Adrenal gland (tissue), 12 donors: ENCODE data around the gene FGFRL1. TPM values are rescaled to one million over a fixed set of nuclear protein-coding genes. Genes with fewer than 3 reads are reported as not detected.

Experiments
- DNase-seq, 7 donors: peaks; one replicate each; pipeline ENCODE4 v3.0.0-alpha.2; 2019 to 2020
- H3K27ac ChIP-seq, 5 donors: fragments of 200-600 bp; sonication (generic) in 4 of 5; 1 replicate in 3 of 5; 2 replicates in 2 of 5; pipeline versions ENCODE4 v1.5.1 to v1.8.0; 2016 to 2020; ENCODE audit warnings: mild to moderate bottlenecking in 1 of 5
- H3K27me3 ChIP-seq: fragments of 200-600 bp; 2 replicates; pipeline ENCODE4 v1.8.0; 2021
- H3K36me3 ChIP-seq, 2 donors: fragments of 200-600 bp; replicated peaks in 1 of 2; 1 replicate in 1 of 2; 2 replicates in 1 of 2; pipeline versions ENCODE4 v1.5.1 to v1.8.0; 2018 to 2022
- H3K4me1 ChIP-seq, 2 donors: fragments of 200-600 bp; replicated peaks in 1 of 2; 1 replicate in 1 of 2; 2 replicates in 1 of 2; pipeline versions ENCODE4 v1.5.1 to v1.8.0; 2018 to 2021
- H3K4me3 ChIP-seq, 4 donors: fragments of 200-600 bp; sonication (generic) in 3 of 4; one replicate each; pipeline ENCODE4 v1.5.1; 2016 to 2018
- H3K9me3 ChIP-seq, 3 donors: fragments of 200-600 bp; sonication (generic) in 1 of 3; replicated peaks in 1 of 3; 1 replicate in 2 of 3; 2 replicates in 1 of 3; pipeline versions ENCODE4 v1.5.1 to v1.8.0; 2016 to 2021
- POLR2A ChIP-seq, 2 donors: fragments of 450-650 bp; IDR thresholded peaks; one replicate each; pipeline ENCODE4 v1.6.1; 2017; ENCODE audit warnings: antibody characterized with exemption in 2 of 2, mild to moderate bottlenecking in 2 of 2, moderate library complexity in 1 of 2
- WGBS, 4 donors: extraction: QIAGEN DNeasy Blood & Tissue Kit in 2 of 4; methylation state at CpG; one replicate each; pipeline versions ENCODE4 v1.1.5 to v1.1.7; 2013 to 2017; 5-methylcytosine and 5-hydroxymethylcytosine counted together
- intact Hi-C, 2 donors: fragments of 100-400 bp; cut with DNase I; formaldehyde crosslinking; loops; one replicate each; pipeline versions ENCODE4 v1.14.1 to v1.15.0; 2022 to 2023
- polyA plus RNA-seq, 3 donors: library from polyadenylated mRNA; stranded (reverse); fragments of 200-250 nt in 2 of 3; fragments of 350-450 nt in 1 of 3; fragmentation: Illumina TruSeq in 1 of 3; extraction: RNeasy Lipid Tissue Mini Kit (QIAGEN cat#74804) in 1 of 3; gene quantifications; one replicate each; pipeline ENCODE4 v1.2.3, GENCODE V29; 2013 to 2014
- total RNA-seq, 9 donors: library from RNA; depleted of rRNA in 4 of 9; stranded (reverse); fragments of >200 nt in 4 of 9; fragments of 120-200 nt in 1 of 9; fragmentation: NEBNext Ultra II Directional in 1 of 9; extraction: Animal tissue kit (Norgen Biotek cat#: 25700) in 1 of 9; gene quantifications; one replicate each; pipeline versions ENCODE4 v1.1.0 to v1.2.4, GENCODE V29; 2013 to 2023
- TF ChIP-seq, protein P1 (sequence below), 6 experiments: fragments of 450-650 bp in 4 of 6; fragments of 200-600 bp in 2 of 6; sonication (generic) in 1 of 6; IDR thresholded peaks; 1 replicate in 5 of 6; 2 replicates in 1 of 6; pipeline versions ENCODE4 v1.5.1 to v1.8.0; 2016 to 2021; ENCODE audit warnings: antibody characterized with exemption in 6 of 6, mild to moderate bottlenecking in 2 of 6, moderate library complexity in 1 of 6
- donor health status: healthy with polysubstance abuse.
- donor health status: Bipolar disorder and iron deficiency.
- donor health status: DM: yes; HTN: yes; CAD: no.
- donor health status: DM: no; HTN: no; CAD: no.
- donor health status: DM: no; HTN: no; CAD: no.
- donor health status: DM: yes; HTN: yes; CAD: no.

FGFRL1 gene
- total and polyA plus RNA-seq, 12 donors: 24.4 to 274 (median 77.8) TPM

DNA sequence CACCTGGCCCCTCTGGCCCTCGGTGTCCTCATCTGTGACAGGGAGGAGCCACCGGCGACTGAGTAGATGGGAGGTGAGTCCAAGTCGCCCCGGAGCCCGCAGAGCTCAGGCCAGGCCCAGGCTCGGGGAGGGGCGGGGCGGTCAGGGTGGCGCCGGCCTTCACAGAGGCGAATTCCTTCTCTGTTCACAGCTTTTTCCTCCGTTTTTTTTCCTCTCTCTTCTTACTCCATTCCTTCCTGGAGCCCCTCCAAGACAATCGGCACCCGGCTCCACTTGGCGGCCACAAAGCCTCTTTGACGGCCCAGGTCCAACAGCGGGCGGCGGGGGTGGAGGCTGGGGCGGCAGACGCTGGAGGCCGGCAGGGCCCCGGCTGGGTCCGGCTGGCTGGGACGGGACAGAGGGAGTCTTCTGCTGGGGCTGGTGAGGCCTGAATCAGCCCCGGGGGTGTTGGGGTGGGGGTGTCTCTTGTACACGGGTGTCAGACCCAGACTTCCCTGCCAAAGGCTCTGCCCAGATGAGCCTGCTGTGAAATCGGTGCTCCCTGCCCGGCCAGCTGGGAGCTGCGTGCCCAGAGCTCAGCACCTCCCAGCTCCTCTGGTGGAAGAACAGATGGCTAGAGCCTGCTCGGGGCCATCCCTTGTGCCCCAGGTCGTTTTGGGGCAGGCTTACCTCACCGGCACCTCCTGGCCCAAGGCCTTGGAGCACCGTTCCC, 22.6 kb downstream of the FGFRL1 start:
- DNase-seq: no peak
- intact Hi-C loops: no loop called here
- H3K27ac ChIP-seq: peak overlapping the region in 1 of 5 donors; percentile 16
- peaks cover 9 to 18% of the 10 kb centered on the region in 2 donors for H3K4me1 ChIP-seq
- no peaks in the 10 kb centered on the region for H3K36me3 ChIP-seq
- TF ChIP-seq, protein P1, sequence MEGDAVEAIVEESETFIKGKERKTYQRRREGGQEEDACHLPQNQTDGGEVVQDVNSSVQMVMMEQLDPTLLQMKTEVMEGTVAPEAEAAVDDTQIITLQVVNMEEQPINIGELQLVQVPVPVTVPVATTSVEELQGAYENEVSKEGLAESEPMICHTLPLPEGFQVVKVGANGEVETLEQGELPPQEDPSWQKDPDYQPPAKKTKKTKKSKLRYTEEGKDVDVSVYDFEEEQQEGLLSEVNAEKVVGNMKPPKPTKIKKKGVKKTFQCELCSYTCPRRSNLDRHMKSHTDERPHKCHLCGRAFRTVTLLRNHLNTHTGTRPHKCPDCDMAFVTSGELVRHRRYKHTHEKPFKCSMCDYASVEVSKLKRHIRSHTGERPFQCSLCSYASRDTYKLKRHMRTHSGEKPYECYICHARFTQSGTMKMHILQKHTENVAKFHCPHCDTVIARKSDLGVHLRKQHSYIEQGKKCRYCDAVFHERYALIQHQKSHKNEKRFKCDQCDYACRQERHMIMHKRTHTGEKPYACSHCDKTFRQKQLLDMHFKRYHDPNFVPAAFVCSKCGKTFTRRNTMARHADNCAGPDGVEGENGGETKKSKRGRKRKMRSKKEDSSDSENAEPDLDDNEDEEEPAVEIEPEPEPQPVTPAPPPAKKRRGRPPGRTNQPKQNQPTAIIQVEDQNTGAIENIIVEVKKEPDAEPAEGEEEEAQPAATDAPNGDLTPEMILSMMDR (IDR thresholded peaks at IDR 0.05): no peak
- no peak for TF ChIP-seq POLR2A (IDR thresholded peaks at IDR 0.05)
- H3K9me3 ChIP-seq: no peaks in the 10 kb centered on the region
- WGBS, 4 donors: 63 to 76% (median 67%) methylated on average over 21 to 35 of the region's 35 CpGs
- no peak overlapping the region for H3K4me3 ChIP-seq
- no peaks in the 10 kb centered on the region for H3K27me3 ChIP-seq

DNA sequence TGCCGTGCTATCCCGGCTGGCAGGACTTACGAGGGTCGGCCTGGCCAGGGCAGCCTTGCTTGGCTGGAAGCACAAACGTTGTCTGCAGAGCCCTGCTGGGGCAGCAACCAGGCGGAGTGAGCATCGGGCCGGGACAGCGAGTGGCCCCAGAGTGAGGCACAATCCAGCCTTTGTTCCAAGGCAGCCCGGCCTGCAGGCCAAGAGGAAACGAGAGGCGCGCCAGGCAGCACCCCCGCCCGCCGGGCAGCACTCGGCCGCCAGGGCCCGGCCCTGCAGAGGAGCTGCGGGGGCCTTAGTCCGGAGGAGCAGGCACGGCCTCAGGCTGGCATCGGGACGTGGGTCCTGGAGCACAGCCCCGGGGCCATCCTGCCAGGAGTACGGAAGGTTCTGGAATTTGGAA, 24.1 kb downstream of the FGFRL1 start:
- no peak for TF ChIP-seq POLR2A (IDR thresholded peaks at IDR 0.05)
- TF ChIP-seq, protein P1 (IDR thresholded peaks at IDR 0.05): no peak
- Histone ChIP-seq H3K27ac (no peak overlapping the region), H3K4me3 (no peak overlapping the region), H3K27me3 (no peaks in the 10 kb centered on the region), H3K4me1 (peaks cover 5 to 7% of the 10 kb centered on the region in 2 donors), H3K36me3 (no peaks in the 10 kb centered on the region), H3K9me3 (no peaks in the 10 kb centered on the region)
- intact Hi-C loops: no loop called here
- no peak for DNase-seq
- WGBS, 4 donors: 81 to 100% (median 90%) methylated on average over 1 to 26 of the region's 26 CpGs

DNA sequence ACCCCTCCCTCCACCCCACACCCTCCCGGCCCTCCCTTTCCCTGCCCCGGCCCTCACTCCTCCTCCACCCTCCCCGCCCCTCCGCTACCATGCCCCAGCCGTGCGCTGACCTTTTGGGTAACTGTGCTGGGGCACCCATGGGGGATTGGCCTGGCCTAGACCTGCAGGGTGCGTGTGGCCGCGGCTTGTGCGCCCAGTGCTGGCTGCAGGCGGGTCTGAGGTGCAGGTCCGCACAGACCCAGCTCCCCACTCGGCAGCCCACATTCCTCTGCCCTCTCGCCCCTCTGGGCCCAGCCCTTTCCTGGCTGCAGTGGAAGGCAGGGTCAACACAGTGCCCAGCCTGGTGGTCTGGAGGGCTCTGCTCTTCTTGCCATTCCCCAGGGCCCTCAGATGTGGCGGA, 24.7 kb downstream of the FGFRL1 start:
- Histone ChIP-seq H3K27me3 (no peaks in the 10 kb centered on the region), H3K4me1 (peaks cover 0 to 5% of the 10 kb centered on the region in 2 donors), H3K4me3 (no peak overlapping the region), H3K27ac (no peak overlapping the region), H3K36me3 (no peaks in the 10 kb centered on the region), H3K9me3 (no peaks in the 10 kb centered on the region)
- DNase-seq: no peak
- 88 to 92% (median 90%) methylated on average over 14 to 15 of the region's 15 CpGs; no CpG with 5 or more reads in 1 of the 4 donors for WGBS, 4 donors
- TF ChIP-seq, protein P1 (IDR thresholded peaks at IDR 0.05): no peak
- no peak for TF ChIP-seq POLR2A (IDR thresholded peaks at IDR 0.05)
- intact Hi-C loops: no loop called here

DNA sequence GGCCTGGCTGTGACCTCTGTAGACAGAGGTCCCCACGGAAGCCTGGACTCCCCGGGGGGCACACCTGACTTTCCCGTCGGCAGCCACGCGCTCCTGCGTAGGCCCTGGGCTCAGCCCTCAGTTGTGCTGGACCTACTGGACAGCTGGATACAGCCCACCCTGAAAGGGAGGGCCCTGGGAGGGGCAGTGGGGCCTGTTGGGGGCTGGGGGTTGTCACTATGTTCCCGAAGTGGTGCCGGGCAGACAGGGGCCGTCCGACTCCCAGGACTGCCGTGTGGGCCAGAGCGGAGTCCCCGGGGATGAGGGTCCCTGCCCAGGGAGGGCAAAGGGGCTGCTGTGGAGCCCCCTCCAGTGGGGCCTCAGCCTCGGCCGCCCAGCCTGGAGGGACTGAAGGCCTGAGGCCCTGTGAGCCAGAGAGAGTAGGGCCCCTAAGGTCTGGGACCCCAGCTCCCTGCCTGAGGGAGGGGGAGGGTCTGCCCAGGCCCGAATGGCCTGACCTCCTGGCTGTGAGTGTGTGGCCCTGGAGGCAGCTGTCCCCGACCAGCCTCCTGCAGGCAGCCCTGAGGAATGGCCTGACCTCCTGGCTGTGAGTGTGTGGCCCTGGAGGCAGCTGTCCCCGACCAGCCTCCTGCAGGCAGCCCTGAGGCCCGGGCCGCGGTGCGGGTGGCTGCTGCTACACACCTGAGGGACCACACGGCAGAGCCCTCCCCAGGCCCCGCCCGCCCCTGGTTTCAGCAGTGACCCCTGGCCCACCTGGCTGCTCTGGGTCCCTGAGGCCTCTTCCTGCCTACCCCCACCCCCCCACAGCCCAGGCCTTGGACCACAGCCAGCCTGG, 25.8 kb downstream of the FGFRL1 start:
- peaks cover 0 to 5% of the 10 kb centered on the region in 2 donors for H3K4me1 ChIP-seq
- no peak overlapping the region for H3K27ac ChIP-seq
- H3K4me3 ChIP-seq: no peak overlapping the region
- no peaks in the 10 kb centered on the region for H3K9me3 ChIP-seq
- no peaks in the 10 kb centered on the region for H3K36me3 ChIP-seq
- no peak for DNase-seq
- intact Hi-C loops: no loop called here
- 75 to 96% (median 81%) methylated on average over 9 to 26 of the region's 26 CpGs for WGBS, 4 donors
- H3K27me3 ChIP-seq: no peaks in the 10 kb centered on the region
- TF ChIP-seq, protein P1 (IDR thresholded peaks at IDR 0.05): no peak
- no peak for TF ChIP-seq POLR2A (IDR thresholded peaks at IDR 0.05)
